ENCODE data around the gene AGAP9.
A peak's percentile ranks its signal among the peaks of the same experiment; 100 is the strongest.
"Not testable (repeated sequence)": the region's sequence is repeated elsewhere in the genome, so short reads cannot be mapped to it uniquely, and the experiment has no call there.

Gene AGAP9

DNA sequence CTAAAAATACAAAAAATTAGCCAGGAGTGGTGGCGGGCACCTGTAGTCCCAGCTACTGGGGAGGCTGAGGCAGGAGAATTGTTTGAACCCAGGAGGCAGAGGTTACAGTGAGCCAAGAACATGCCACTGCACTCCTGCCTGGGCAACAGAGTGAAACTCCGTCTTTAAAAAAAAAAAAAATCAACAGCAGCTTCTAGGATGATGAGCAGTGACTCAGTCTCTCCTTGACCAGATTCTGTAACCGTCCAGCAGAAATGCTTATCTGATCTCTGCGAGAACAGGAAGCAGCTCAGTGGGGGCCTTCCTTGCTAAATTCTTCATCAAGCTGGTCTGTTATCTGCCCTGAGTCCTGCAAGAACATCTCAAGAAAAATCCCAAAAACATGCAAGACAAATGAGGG is 37.5 kb downstream of the AGAP9 start:
- DNase-seq (ENCODE audit: low read depth in 2 of 2): not testable (repeated sequence)

DNA sequence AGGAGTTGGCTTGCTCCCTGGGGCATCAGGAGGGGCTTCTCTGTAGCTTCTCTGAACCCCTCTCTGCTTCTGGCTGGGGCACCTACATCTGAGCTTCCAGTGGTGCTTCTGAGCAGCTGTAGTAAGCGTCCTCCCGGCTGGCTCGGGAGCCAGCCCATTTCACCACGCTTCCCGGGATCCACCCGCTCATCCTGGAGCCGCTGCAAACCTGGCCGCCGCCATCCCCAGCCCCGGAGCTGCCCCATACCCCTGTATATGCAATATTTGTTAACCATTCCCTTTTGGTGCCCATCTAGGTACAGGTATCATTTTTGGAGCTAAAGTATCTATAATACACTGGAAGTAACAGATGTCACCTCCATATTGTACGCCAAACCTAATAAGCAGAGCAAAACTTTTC is 38.7 kb downstream of the AGAP9 start:
- DNase-seq (ENCODE audit: low read depth in 2 of 2): not testable (repeated sequence)

DNA sequence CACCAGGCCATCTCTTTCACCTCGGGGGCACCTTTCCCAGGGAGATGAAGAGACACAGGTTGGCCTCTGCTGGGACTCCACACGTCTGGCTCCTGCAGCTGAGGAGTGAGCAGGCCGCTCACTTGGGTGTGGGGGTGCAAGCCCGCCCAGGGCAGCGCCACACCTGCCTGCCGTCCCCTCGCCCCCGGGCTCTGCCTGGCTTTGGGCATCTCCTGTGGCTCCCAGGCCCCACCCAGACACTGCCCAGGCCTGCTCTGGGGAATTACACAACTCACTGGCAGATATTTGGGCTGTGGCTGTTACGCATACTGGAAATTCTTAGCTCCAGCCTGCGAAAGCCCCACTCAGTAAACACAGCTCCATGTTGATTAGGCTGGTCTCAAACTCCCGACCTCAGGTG is 39.5 kb downstream of the AGAP9 start, which contains the start of gene ANXA8:
ANXA8 (minus strand) TSS at position 193 of the 400 bp plus-strand sequence; CDS start at position 11, 182 bp downstream.
- DNase-seq (ENCODE audit: low read depth in 2 of 2): not testable (repeated sequence)

DNA sequence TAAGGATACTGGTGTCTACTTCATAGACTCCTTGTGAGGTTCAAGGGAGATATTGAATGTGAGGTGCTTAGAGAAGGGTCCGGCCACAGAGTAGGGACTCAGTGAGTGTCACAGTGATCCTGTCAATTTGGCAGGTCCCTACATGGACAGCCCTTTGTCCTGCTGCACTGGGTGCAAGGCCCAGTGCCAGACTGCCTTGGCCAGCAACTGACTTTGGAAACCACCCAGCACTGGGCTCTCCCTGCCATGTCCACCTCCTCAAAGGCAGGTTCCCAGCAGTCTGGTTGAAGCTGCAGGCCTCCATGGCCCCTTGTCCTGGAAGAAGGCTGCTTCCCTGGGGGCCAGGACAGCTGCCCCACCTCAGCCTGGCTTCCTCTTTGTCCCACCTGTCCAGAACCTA is 41.1 kb downstream of the AGAP9 start:
- DNase-seq (ENCODE audit: low read depth in 2 of 2): not testable (repeated sequence)

DNA sequence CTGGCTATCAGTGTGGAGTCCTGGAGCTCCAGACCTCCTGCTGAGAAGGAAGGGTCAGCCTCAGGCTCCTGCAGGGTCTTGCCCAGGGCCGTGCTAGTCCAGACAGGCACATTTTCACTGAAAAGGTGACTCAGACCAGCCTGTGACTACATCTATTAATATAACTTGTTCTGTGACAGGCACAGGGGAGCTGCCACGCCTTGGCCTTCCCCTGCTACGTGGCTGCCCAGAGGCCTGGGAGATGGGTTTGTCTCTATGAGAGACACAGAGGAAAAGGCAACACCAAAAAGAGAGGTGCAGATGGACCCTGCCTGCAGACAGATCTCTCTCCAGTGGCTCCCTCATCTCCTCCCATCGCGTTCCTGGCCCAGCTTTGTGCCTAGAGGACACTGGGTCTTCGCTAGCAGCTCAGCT is 41.7 kb downstream of the AGAP9 start:
- DNase-seq (ENCODE audit: low read depth in 2 of 2): not testable (repeated sequence)

DNA sequence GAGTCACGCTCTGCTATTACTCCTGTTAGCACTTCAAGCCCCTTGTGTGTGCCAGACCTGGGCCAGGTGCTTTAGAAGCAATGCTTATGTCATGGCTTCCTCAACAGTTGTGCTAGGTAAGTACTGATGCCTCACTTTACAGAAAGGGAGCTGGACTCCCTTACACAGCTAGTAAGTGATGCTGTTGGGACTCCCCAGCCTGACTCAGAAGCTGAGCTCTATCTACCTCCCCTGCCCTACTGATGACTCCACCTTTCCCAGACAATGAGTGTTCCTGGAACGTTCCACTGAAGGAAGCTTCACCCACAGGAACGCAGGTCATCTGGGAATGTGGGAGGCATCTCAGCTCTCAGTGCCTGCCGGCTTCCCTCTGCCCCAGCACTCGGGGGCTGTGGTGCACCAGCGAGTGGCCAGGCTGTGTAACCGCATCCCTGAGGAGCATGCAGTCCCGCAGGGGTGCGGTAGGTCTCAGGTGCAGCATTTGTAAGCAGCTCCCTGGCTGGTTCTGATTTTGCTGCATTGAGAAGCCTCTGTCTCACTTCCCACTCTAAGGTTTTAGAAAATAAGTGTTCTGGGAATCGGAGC is 42.2 kb downstream of the AGAP9 start:
- DNase-seq (ENCODE audit: low read depth in 2 of 2): not testable (repeated sequence)

DNA sequence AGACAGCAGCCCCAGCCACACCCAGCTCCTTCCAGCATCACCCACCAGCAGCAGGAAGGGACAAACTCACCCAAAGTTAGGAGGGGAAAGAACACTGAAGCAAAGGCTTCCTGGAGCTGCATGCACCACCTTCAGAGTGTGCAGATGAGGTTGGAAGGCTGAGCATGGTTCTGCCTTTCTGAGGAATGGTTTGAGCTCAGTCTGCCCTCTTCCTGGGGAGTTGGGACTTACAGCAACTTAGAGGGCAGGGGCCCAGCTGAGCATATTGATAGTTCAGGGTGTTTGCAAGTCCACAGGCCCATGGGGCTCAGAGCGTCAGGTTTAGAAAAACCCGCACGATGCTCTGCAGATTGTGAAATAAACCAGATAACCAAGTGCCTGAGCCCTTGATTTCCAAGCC is 43.3 kb downstream of the AGAP9 start:
- DNase-seq (ENCODE audit: low read depth in 2 of 2): not testable (repeated sequence)

DNA sequence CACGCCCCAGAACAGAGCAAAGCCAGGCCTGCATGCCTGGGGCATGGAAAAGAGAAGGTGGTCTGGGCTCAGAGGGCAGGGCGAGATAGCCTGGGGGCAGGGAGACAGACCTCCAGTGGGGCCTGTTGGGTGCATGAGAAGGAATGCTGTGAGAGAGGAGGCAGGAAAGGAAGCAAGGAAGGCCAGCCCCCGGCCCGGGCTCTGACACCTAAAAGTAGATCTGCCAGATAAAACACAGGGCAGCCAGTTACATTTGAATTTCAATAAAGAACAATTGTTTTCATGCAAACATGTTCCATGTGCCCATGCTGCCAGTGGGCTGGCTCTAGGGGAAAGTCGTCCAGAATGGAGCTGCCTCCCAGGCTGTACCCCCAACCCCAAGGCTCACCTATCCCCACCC is 45.3 kb downstream of the AGAP9 start:
- DNase-seq (ENCODE audit: low read depth in 2 of 2): not testable (repeated sequence)

DNA sequence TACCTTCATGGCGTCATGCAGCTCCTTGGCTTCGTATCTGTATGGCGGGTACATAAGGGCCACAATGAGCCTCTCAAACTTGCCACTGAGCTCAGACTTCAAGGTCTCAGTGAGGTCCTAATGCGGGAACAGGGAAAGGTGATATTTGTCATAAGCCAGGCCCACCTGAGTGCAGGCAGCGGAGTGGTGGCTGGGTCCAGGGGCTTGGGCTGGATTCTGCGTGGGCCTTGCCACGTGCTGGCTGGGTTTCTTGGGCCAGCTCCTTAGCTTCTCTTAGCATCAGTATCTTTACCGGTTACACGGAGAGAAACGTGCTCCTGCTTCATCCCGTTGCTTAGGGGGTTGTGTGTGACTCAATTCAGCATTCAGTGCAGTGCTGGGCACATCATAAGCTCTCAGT is 46.4 kb downstream of the AGAP9 start:
- DNase-seq (ENCODE audit: low read depth in 2 of 2): not testable (repeated sequence)

DNA sequence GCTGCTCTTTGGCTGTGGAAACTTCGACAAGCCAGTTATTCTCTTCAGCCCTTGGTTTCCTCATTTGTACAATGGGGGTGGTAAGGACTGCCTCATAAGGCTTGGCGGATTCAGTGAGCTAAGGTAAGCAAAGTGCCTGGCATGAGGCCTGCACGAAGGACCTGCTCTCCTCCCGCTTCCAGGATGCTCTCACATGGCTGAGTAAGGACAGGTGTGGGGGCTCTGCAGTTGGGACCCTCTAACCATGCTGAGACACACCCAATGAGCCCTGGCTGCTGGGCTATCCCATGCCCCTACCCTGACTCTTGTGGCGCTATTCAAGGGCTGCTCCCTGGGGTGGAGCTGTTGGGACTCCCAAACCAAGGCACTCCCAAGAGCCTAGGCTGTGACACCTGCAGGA is 48.3 kb downstream of the AGAP9 start:
- not testable (repeated sequence) for DNase-seq (ENCODE audit: low read depth in 2 of 2)

DNA sequence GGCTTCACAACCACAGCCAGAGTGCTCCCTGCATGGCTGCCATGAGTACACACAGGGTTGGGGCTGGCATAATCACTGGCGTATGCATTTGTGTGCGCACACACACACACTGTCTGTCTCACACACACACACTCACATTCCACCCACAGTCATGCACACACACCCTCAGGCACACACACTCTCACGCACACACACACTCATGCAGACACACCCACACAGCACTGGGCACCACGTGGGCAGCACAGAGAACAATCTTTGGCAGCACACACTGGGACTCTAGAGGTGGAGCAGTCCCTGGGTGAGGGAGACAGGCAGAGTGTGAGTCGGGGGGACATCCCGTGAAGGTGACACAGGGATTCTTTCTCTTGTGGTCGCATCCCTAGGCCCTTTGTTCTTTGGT is 49.9 kb downstream of the AGAP9 start:
- DNase-seq (ENCODE audit: low read depth in 2 of 2): not testable (repeated sequence)

DNA sequence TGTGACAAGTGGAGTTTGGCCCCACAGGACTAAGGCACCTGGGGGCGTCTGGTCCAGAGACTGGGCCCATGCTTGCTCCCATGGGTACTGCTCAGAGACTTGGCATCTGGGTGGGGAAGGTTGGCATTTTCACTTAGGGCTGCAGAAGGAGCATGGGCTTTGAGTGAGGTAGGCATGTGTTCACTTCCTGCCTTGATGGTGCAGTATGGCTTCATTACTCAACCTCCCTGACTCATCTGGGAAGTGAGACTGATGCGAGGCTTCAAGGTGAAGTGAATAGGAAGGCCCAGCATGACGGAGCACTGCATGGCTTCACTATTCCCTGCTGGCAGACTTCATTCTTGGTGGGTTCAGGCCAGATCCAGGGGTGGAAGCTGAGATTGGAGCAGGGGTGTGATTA is 50.8 kb downstream of the AGAP9 start:
- not testable (repeated sequence) for DNase-seq (ENCODE audit: low read depth in 2 of 2)

DNA sequence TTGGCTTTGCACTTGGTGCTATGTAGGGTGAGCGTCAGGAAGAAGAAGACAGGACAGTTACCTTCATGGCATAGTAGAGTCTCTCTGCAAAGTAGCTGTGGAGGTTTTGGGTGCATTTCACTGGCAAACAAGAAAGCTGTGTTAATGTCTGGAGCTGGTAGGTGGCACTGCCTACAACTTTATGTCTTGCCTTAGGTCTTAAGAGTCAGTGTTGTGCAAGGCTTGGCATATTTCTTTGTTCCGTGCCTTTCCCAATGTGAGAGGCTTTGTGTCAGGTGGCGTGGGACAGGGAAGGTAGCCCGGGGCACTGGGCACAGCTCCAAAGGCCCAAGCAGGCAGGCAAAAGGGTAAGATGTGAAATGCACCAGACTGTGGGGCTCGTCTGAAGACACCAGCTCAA is 51.4 kb downstream of the AGAP9 start:
- not testable (repeated sequence) for DNase-seq (ENCODE audit: low read depth in 2 of 2)

DNA sequence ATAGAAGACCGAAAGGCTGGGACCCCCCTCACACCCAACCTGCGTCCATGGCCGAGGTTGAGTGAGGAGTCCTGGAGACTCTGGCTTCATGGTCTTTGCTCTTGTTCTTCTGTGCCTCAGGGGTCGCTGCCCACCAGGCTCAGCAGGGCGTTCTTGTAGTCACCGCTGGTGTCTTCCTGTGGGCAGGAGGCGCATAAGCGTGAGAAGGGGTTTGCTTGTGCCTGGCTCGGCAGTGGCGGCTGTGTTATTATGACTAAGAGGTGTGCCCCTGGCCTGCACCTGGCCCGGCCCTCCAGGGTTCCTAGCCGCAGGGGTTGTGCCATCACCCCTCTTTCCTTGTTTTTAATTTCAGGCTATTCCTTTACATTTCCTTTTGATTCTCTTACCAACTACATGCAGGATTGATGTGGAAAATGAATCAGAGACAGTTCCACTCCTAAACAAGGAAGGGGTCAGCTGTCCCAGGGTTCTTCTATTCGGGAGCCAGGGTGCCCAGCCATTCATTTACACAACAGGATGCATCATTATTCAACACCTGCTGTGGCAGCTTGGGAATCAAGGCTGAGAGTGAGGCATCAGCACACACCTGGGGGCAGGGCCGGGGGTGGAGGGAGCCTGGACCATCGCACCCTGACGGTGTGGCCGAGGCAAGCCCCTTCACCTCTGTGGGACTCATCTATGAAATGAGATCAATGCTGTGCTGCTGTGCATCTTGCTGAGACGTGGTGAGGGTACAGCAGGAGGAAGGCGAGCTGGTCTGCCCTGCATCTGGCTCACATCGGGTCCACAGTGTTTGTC is 54.5 kb downstream of the AGAP9 start:
- not testable (repeated sequence) for DNase-seq (ENCODE audit: low read depth in 2 of 2)

DNA sequence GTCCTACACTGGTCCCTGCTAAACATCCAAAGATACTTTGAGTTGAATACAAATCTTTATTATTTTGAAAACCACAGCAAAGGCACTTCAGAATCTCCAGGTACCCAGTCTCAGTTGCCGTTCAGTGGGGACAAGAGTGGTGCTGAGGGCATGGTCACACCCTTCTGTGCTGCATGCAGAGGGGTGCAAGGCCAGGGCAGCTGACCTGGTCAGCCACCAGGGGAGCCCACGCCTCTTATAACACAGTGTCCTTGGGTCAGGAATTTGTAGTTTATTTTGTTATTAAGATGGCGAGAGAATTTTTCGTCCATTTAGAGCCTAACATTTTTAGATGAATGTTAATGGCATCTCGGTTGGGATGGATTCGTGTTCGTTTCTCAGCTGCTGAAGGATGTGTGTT is 55.5 kb downstream of the AGAP9 start:
- not testable (repeated sequence) for DNase-seq (ENCODE audit: low read depth in 2 of 2)

DNA sequence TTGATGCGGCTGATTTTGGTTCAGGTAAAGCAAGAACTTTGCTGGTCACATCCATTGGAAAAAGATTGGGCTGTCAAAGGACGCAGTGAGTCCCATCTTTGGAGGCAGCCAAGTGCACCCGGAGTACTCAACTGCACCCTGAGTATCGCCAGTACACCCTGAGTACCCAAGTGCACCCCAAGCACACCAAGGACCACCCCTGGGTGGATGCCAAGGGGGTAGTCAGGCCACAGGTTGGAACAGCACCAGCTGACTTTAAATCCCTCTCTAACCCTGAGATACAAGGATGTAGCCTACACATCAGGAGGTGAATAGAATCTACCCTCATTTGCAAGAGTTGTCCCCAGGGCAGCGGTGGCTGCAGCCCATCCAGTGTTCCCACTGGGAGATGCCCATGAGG is 56.0 kb downstream of the AGAP9 start:
- DNase-seq (ENCODE audit: low read depth in 2 of 2): not testable (repeated sequence)

DNA sequence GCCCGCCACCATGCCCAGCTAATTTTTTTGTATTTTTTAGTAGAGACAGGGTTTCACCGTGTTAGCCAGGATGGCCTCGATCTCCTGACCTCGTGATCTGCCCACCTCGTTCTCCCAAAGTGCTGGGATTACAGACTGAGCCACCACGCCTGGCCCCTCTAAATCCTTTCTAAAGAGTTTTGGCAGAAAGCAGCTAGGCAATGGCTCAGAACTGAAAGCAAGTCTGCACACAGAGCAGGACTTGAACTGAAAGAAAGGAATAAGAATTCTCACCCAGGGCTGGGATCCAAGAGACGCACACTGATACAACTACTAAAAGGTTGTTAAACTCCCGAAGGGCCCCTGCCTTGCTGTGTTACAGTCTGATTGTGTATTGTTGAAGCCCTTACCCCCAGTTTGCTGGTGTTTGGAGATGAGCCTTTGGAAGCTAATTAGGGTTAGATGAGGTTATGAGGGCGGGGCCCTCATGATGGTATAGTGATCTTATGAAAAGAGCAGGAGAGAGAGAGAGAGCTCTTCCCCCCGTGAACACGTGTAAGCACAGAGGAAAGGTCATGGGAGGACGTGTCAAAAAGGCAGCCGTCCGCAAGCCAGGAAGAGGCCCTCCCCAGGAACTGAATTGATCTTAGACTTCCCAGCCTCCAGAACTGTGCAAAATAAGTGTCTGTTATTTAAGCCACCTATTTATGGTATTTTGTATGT is 58.1 kb downstream of the AGAP9 start:
- DNase-seq (ENCODE audit: low read depth in 2 of 2): not testable (repeated sequence)

DNA sequence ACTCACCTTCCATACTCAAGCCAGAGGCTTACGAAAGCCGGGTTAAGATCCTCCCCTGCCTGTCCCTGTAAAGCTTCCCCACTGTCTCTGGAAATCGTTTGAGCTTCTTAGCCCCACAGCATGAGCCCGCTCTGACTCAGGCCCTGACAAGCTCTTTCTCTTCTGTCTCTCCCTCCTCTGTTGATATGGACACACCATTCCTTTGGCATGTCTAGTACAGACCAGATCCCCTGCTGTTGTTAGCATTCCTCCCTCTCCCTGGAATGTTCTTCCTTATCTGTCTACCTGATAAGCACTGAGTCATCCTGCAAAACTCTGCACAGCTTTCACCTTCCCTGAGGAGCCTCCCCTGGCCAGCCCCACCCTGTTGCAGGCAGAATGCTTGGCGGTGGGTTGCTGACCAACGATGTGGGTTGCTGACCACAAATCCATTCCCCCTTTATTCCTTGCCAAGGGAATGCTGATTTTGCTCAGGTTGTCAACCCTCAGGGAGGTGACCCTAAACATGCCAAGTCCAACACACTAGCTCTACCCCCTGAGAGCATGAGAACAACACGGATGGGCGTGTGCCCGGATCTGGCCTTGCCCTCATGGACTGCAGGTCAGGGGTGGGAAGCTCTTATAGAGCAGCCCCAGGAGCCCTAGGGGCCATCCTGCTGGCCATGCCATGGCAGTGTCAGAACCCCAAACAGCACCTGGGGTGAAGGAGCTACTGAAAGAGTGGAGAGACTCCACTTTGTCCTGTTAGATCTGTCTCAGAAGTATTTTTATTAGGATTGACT is 60.7 kb downstream of the AGAP9 start:
- not testable (repeated sequence) for DNase-seq (ENCODE audit: low read depth in 2 of 2)

DNA sequence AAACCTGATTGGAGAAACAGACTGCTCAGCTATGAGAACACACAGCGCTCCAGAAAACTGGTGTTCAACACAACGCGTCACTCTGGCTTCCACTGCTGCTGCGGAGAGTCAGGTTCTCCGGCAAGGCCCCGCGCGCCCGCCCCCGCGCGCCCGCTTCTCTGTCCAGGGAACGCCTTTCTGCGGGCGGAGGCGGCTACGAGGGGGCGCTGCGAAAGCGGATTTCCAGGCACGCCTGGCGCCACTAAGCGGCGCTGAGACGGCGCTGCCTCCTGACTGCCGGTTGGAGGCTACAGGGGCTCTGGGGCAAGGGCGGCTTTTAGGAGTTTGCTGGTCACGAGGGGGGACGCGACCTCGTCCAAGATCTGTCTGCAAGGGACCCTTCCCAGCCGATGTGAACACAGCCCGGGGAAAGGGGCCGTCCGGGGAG is 62.2 kb downstream of the AGAP9 start:
- DNase-seq (ENCODE audit: low read depth in 2 of 2): peak in 1 of 2 donors; percentile 17

DNA sequence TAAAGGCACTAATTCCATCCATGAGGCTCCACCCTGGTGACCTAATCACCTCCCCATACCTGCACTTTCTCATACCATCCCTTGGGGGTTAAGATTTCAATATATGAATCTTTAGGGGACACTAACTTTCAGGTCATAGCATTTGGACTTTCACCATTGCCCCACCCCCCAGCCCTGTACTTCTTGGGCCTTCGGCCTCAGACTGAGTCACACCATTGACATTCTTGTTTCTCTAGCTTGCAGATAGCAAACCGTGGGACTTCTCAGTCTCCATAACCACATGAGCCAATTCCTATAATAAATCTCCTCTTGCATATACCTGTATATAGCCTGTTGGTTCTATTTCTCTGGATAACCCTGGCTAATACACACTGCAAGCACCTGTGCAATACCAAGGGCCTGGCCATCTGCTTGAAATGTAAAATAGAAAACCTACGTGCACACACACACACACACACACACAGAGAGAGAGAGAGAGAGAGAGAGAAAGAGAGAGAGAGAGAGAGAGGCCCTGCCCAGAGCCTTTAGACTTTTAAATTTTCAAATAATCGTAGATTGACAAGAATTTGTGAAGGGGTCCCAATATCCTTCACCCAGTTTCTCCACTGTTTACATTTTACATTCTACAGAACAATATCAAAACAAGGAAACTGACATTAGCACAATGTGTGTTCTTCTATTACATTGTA is 64.8 kb downstream of the AGAP9 start:
- no peak for DNase-seq (ENCODE audit: low read depth in 2 of 2)

DNA sequence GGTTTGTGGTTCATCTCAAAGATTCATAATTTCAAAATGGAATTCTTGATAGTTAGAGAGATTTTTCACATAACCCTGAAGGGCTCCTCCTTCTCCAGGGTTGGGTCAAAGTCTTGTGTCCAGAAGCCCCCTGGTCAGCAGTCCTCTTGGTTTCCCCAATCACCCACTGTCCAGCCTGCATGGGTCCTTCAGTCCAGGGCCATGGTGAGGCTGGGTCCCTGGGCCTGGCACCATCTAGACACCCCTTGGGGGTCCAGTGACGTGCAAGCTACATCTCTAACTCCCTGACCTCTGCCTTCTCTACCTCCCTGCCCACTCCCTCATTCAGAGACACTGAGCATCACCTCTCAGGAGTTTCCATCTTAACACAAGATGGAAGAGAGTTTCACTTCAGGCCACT is 65.6 kb downstream of the AGAP9 start:
- no peak for DNase-seq (ENCODE audit: low read depth in 2 of 2)

All from stimulated activated CD8-positive, alpha-beta memory T cell treated with anti-CD3 and anti-CD28 coated beads, Interleukin-7, amount 100 ng/mL, for 4 hours (primary cell).